Measurements from ENCODE around the gene ACTN4.

Gene ACTN4

DNA sequence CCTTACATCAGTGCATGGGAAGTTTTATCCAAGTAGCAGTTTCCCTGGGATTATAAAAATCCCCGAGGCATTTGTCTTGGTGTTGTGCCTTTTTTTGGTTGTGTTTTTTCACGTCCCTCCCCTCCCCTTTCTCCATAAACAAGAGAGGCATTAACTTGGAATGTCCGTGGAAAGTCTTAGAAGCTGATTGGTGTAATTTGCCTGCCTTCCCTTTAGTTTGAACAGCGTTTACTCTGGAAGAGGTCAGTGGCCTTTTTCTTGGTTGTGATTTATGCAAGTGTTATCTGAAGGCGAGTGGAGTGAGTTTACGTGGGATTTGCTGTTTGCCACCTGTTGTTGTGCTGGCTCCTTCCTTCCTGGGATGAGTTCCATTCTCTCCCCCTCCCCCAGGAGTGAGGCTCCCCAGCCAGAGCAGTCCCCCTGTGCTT is 7.2 kb downstream of the ACTN4 start:
- Histone ChIP-seq H3K27me3 (ENCODE audit: control insufficient read depth, insufficient read depth, low read length) (no peaks in the 10 kb centered on the region), H3K9me3 (ENCODE audit: control insufficient read depth, insufficient read depth, low read length) (no peaks in the 10 kb centered on the region), H3K27ac (ENCODE audit: low read depth, low read length) (peak overlapping the region; percentile 68), H3K9ac (ENCODE audit: low read depth, low read length) (no peak overlapping the region), H3K36me3 (ENCODE audit: control insufficient read depth, insufficient read depth, low read length) (peaks cover 13% of the 10 kb centered on the region), H3K4me3 (ENCODE audit: low read depth, low read length) (no peak overlapping the region), H3K4me1 (ENCODE audit: control insufficient read depth, insufficient read depth, low read length) (peaks cover 86% of the 10 kb centered on the region)

DNA sequence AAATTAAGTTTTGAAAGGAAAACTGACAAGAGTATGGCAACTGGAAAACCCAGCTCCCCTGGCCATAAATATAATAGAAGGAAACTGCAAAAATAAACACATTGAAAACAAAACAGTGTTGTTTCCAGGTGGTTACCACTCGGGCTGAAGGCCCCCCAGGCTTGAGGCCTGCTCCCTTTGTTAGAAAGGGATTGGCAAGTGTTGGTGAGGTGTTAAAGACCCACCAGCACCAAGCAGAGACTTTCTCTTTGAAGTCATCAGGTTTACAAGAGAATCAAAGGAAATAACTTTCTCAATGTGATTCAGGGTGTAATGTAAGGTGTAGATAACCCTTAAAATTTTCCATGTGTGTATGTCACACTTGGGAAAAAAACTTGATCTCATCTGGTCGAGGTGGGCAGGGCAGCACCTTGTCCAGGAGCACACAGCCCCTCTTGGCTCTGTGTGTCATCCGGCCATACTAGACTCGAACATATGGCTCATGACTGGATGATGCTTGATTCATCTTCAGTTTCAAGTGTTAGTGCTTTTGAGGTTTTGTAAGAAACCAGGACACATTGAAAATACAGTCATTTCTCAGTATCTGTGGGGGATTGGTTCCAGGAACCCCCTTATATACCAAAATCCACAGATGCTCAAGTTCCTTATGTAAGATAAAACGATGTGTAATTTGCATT is 7.8 kb downstream of the ACTN4 start:
- H3K4me1 ChIP-seq (ENCODE audit: control insufficient read depth, insufficient read depth, low read length), result peaks cover 79% of the 10 kb centered on the region

DNA sequence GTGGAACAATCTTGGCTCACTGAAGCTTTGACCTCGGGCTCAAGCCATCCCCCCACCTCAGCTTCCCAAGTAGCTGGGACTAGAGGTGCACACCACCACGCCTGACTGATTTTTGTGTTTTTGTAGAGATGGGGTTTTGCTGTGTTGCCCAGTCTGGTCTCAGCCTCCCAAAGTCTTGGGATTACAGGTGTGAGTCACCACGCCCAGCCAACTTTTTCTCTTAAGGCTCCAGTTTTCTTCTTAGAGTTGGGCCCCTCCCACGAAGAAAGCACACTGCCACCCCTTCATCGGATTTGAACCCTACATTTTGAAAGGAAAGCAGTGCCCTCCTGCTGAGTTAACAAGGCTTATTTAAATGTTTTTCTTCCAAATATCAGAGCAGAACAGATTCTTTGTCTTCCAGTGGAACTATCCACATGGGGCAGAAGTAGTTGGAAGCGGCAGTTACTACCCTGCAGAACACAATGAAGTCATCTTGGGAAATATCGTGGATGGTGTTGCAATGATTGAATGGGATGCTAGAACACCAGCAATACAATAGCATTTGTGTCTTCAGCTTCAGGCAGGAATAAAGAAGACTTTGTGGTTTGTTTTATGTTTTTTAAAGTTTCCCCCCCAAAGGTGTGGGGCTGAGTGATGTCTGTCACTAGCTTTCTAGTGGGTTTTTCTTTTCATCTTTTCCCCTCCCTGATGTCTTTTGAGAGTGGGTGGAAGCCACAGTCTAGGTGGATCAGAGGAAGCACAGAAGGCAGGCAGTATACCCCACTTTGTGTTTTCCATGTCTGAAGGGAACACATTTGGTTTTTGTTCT is 8.9 kb downstream of the ACTN4 start:
- no peaks in the 10 kb centered on the region for H3K9me3 ChIP-seq (ENCODE audit: control insufficient read depth, insufficient read depth, low read length)
- peaks cover 13% of the 10 kb centered on the region for H3K36me3 ChIP-seq (ENCODE audit: control insufficient read depth, insufficient read depth, low read length)
- H3K27ac ChIP-seq (ENCODE audit: low read depth, low read length), result peak overlapping the region; percentile 21
- no peak overlapping the region for H3K9ac ChIP-seq (ENCODE audit: low read depth, low read length)
- H3K27me3 ChIP-seq (ENCODE audit: control insufficient read depth, insufficient read depth, low read length), result no peaks in the 10 kb centered on the region
- no peak overlapping the region for H3K4me3 ChIP-seq (ENCODE audit: low read depth, low read length)
- H3K4me1 ChIP-seq (ENCODE audit: control insufficient read depth, insufficient read depth, low read length), result peaks cover 79% of the 10 kb centered on the region

More for the DNA sequence above, 7.8 kb downstream of the ACTN4 start:
- H3K27me3 ChIP-seq (ENCODE audit: control insufficient read depth, insufficient read depth, low read length), result no peaks in the 10 kb centered on the region
- no peak overlapping the region for H3K9ac ChIP-seq (ENCODE audit: low read depth, low read length)
- H3K4me3 ChIP-seq (ENCODE audit: low read depth, low read length), result no peak overlapping the region
- peaks cover 13% of the 10 kb centered on the region for H3K36me3 ChIP-seq (ENCODE audit: control insufficient read depth, insufficient read depth, low read length)
- H3K27ac ChIP-seq (ENCODE audit: low read depth, low read length), result peak overlapping the region; percentile 68
- no peaks in the 10 kb centered on the region for H3K9me3 ChIP-seq (ENCODE audit: control insufficient read depth, insufficient read depth, low read length)

DNA sequence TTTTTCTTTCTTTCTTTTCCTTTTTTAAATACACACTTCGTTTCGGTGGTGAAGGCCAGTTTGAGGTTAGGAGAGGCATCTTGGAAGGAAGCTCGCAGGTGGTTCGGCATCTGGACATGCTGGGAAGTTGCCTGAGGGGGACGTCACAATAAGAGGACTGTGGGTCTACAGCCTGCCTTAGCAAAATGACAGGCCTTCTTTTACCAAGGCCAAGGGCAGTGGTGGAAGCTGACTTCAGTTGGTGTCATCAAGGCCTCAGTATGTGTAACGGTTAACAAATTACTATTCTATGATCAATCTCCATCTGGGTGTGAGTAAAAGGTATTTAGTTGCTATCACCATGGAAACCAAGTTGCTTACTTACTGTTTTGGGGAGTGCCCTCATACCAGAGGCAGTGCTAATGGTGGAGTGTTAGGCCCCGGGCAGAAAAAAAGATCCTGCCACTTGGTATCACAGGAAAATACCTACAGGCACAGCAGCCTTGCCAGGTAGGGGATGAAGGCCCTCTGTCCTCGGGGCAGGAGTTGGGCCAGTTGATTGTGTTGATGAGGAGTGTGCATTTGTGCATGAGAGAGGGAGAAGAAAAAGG is 10.3 kb downstream of the ACTN4 start:
- no peaks in the 10 kb centered on the region for H3K27me3 ChIP-seq (ENCODE audit: control insufficient read depth, insufficient read depth, low read length)
- H3K4me1 ChIP-seq (ENCODE audit: control insufficient read depth, insufficient read depth, low read length), result peaks cover 80% of the 10 kb centered on the region
- peaks cover 13% of the 10 kb centered on the region for H3K36me3 ChIP-seq (ENCODE audit: control insufficient read depth, insufficient read depth, low read length)
- H3K9ac ChIP-seq (ENCODE audit: low read depth, low read length), result peak overlapping the region; percentile 53
- H3K9me3 ChIP-seq (ENCODE audit: control insufficient read depth, insufficient read depth, low read length), result no peaks in the 10 kb centered on the region
- peak overlapping the region; percentile 61 for H3K27ac ChIP-seq (ENCODE audit: low read depth, low read length)
- H3K4me3 ChIP-seq (ENCODE audit: low read depth, low read length), result no peak overlapping the region

DNA sequence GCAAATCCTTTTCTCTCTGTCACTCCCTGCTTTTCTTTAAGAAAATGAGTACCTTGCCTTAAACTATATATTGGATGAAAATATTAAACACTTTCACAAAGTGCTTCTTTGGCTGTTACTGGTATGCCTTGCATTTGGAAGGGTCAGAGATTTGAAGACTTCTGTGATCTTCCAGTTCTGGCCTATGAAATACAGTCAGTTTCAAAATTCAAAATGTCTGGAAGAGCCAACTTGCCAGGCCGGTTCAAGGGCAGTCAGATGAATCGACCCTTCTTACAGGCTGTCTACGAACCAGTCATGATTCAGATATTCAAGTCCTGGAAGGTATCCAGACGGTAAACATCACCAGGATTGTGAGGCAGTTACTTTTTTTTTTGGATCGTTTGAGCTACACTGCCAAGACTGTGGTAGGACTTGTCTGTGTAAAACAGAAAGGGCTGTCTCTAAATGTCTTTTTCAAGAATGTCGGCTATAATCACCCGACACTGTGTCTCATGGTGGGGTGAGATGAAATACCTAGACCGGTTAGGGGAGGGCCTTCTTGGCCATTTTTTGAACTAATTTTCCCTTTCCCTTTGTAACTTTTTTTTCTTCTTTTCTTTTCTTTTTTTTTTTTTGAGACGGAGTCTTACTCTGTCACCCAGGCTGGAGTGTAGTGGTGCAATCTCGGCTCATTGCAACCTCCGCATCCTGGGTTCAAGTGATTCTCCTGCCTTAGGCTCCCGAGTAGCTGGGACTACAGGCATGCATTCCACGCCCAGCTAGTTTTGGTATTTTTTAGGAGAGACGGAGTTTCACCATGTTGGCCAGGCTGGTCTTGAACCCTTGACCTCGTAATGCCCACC is 11.2 kb downstream of the ACTN4 start:
- Histone ChIP-seq H3K27ac (ENCODE audit: low read depth, low read length) (peak overlapping the region; percentile 61), H3K9ac (ENCODE audit: low read depth, low read length) (peak overlapping the region; percentile 53; the same call in 1 of the 2 replicates), H3K9me3 (ENCODE audit: control insufficient read depth, insufficient read depth, low read length) (no peaks in the 10 kb centered on the region), H3K27me3 (ENCODE audit: control insufficient read depth, insufficient read depth, low read length) (no peaks in the 10 kb centered on the region), H3K4me3 (ENCODE audit: low read depth, low read length) (no peak overlapping the region), H3K36me3 (ENCODE audit: control insufficient read depth, insufficient read depth, low read length) (peaks cover 13% of the 10 kb centered on the region), H3K4me1 (ENCODE audit: control insufficient read depth, insufficient read depth, low read length) (peaks cover 79% of the 10 kb centered on the region)

DNA sequence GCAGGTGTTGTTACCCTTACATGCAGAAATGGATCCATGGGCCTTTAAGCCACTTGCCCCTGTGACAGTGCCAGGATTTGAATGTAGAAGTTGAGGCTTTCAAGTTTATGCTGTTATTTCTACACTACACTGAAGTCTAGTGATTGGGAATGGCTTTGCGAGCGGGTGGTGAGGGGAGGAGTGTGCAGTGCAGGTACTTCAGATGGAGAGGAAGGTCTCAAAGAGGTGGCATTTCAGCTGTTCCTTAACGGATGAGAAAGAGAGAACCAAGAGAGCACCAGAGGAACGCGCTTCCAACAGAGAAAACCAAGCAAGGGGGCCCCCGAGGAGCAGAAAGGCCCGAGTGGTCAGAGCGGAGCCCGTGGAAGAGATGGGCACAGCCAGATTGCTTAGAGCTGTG is 13.3 kb downstream of the ACTN4 start:
- no peak overlapping the region for H3K9ac ChIP-seq (ENCODE audit: low read depth, low read length)
- H3K27ac ChIP-seq (ENCODE audit: low read depth, low read length), result peak overlapping the region; percentile 43
- no peaks in the 10 kb centered on the region for H3K27me3 ChIP-seq (ENCODE audit: control insufficient read depth, insufficient read depth, low read length)
- H3K4me3 ChIP-seq (ENCODE audit: low read depth, low read length), result no peak overlapping the region
- peaks cover 79% of the 10 kb centered on the region for H3K4me1 ChIP-seq (ENCODE audit: control insufficient read depth, insufficient read depth, low read length)
- H3K36me3 ChIP-seq (ENCODE audit: control insufficient read depth, insufficient read depth, low read length), result peaks cover 13% of the 10 kb centered on the region
- no peaks in the 10 kb centered on the region for H3K9me3 ChIP-seq (ENCODE audit: control insufficient read depth, insufficient read depth, low read length)

DNA sequence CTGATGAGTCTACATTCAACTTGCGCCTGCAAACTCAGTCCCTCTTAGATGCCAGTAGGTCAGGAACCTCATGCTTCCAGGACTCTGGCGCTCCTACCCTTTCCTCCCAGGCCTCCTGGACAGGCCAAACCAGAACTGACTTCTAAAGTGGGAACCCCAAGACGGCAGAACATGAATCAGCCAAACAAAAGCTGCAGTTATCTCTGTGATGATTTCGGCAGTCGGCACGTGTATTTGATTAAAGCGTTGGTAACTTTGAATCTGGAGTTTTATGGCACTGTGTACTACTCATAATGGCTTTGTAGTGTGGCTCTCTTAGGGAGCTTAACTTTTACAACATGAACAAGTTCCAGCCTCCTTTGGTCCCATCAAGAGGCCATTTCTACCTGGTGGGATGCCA is 13.7 kb downstream of the ACTN4 start:
- peak overlapping the region; percentile 43 for H3K27ac ChIP-seq (ENCODE audit: low read depth, low read length)
- H3K4me3 ChIP-seq (ENCODE audit: low read depth, low read length), result no peak overlapping the region
- peaks cover 13% of the 10 kb centered on the region for H3K36me3 ChIP-seq (ENCODE audit: control insufficient read depth, insufficient read depth, low read length)
- no peaks in the 10 kb centered on the region for H3K9me3 ChIP-seq (ENCODE audit: control insufficient read depth, insufficient read depth, low read length)
- H3K4me1 ChIP-seq (ENCODE audit: control insufficient read depth, insufficient read depth, low read length), result peaks cover 77% of the 10 kb centered on the region
- no peak overlapping the region for H3K9ac ChIP-seq (ENCODE audit: low read depth, low read length)
- H3K27me3 ChIP-seq (ENCODE audit: control insufficient read depth, insufficient read depth, low read length), result no peaks in the 10 kb centered on the region

DNA sequence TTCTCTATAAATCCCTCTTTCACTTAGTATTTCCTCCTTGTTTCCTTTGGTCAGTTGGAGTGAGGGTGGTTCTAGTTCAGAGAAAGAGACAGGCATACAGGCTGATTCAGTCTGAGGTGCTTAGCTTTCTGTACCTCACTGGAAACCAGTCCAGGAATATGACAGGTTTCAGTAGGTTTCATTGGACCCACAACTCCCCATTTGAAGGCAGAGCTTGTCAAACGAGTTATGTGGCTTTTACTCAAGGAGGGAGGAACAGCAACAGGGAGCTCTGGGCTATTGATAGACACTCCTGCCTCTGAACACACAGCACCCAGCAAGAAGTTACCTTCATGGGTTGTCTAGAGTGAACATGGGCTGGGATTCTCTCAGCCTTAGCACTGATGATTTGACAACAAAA is 14.5 kb downstream of the ACTN4 start:
- H3K36me3 ChIP-seq (ENCODE audit: control insufficient read depth, insufficient read depth, low read length), result peaks cover 9% of the 10 kb centered on the region; the same call in 1 of the 2 replicates
- H3K27ac ChIP-seq (ENCODE audit: low read depth, low read length), result no peak overlapping the region

DNA sequence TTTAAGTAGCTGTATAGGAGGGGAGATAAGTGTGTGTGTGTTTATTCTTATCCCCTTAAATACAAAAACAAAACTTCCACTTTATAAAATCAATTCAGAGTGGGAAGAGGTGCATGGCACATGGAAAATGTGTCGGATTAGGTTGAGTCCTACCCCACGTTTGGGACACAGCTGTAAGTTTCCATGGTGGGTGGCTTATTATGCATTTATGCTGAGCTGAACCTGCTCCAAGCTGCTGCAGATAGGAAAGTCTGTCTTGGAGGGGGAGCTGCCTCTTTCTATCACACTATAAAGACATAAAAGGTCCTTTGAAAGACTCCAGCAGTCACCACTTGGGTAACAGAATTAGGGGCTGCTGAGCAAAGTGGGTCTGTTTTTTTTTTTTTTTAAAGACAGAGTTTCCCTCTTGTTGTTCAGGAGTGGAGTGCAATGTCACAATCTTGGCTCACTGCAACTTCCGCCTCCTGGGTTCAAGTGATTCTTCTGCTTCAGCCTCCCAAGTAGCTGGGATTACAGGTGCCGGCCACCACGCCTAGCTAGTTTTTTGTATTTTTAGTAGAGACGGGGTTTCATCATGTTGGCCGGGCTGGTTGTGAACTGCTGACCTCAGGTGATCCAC is 15.2 kb downstream of the ACTN4 start:
- Histone ChIP-seq H3K9ac (ENCODE audit: low read depth, low read length) (no peak overlapping the region), H3K4me3 (ENCODE audit: low read depth, low read length) (no peak overlapping the region), H3K4me1 (ENCODE audit: control insufficient read depth, insufficient read depth, low read length) (peaks cover 82% of the 10 kb centered on the region), H3K27me3 (ENCODE audit: control insufficient read depth, insufficient read depth, low read length) (no peaks in the 10 kb centered on the region), H3K27ac (ENCODE audit: low read depth, low read length) (peak overlapping the region; percentile 14), H3K9me3 (ENCODE audit: control insufficient read depth, insufficient read depth, low read length) (no peaks in the 10 kb centered on the region), H3K36me3 (ENCODE audit: control insufficient read depth, insufficient read depth, low read length) (peaks cover 6% of the 10 kb centered on the region; the same call in 1 of the 2 replicates)

More for the DNA sequence above, 14.5 kb downstream of the ACTN4 start:
- Histone ChIP-seq H3K4me1 (ENCODE audit: control insufficient read depth, insufficient read depth, low read length) (peaks cover 79% of the 10 kb centered on the region), H3K27me3 (ENCODE audit: control insufficient read depth, insufficient read depth, low read length) (no peaks in the 10 kb centered on the region), H3K4me3 (ENCODE audit: low read depth, low read length) (no peak overlapping the region), H3K9ac (ENCODE audit: low read depth, low read length) (no peak overlapping the region), H3K9me3 (ENCODE audit: control insufficient read depth, insufficient read depth, low read length) (no peaks in the 10 kb centered on the region)

DNA sequence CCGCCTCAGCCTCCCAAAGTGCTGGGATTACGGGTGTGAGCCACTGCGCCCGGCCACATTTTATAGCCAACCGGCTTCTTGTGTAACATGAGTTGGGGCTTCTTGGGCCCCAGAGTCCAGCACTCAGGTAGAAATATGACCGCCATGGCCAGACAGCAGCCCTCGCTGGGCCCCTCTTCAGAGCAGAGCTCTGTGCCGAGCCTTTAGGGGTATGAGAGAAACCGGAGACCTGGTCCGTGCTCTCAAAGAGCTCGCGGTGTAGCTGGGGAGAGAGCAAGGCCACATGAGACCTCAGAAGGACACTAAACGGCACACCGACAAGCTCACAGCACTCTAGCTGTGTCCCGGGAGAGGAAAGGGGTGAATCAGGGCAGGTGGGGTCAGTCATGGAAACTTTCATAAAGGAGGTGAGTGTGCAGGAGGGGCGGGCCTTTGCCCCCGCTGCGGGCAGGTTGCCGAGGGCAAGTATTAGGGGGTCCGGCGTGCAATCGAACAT is 15.8 kb downstream of the ACTN4 start:
- Histone ChIP-seq H3K36me3 (ENCODE audit: control insufficient read depth, insufficient read depth, low read length) (no peaks in the 10 kb centered on the region), H3K27me3 (ENCODE audit: control insufficient read depth, insufficient read depth, low read length) (no peaks in the 10 kb centered on the region), H3K4me1 (ENCODE audit: control insufficient read depth, insufficient read depth, low read length) (peaks cover 82% of the 10 kb centered on the region), H3K4me3 (ENCODE audit: low read depth, low read length) (no peak overlapping the region), H3K9me3 (ENCODE audit: control insufficient read depth, insufficient read depth, low read length) (no peaks in the 10 kb centered on the region), H3K27ac (ENCODE audit: low read depth, low read length) (peak overlapping the region; percentile 96), H3K9ac (ENCODE audit: low read depth, low read length) (no peak overlapping the region)
